Activated naive CD4-positive, alpha-beta T cell treated with anti-CD3 and anti-CD28 coated beads for 36 hours (primary cell): ENCODE results near the gene CAV3. TPM values are rescaled to one million over a fixed set of nuclear protein-coding genes. Genes with fewer than 3 reads are reported as not detected.
A peak's percentile ranks its signal among the peaks of the same experiment; 100 is the strongest.
"Not testable (repeated sequence)": the region's sequence is repeated elsewhere in the genome, so short reads cannot be mapped to it uniquely, and the experiment has no call there.

Experiments
- CTCF ChIA-PET: fragments of 350-600 bp; sonication (Branson Sonifier 250); formaldehyde crosslinking; loops from one replicate; lab custom pipeline; 2021; ENCODE audit warnings: antibody characterized with exemption; lab: Charles Lee
- DNase-seq: peaks from one replicate; pipeline ENCODE4 v3.0.0-alpha.2; 2020
- H3K27ac Mint-ChIP-seq: one replicate; pipeline ENCODE4 v1.8.0; 2021; ENCODE audit warnings: mild to moderate bottlenecking, mixed read lengths
- H3K27me3 Mint-ChIP-seq: one replicate; pipeline ENCODE4 v1.8.0; 2021; ENCODE audit warnings: low read depth, mixed read lengths
- H3K36me3 Mint-ChIP-seq: one replicate; pipeline ENCODE4 v1.8.0; 2021; ENCODE audit warnings: low read depth, mixed read lengths
- H3K4me1 Mint-ChIP-seq: one replicate; pipeline ENCODE4 v1.8.0; 2021; ENCODE audit warnings: low read depth, mixed read lengths
- H3K4me3 Mint-ChIP-seq: one replicate; pipeline ENCODE4 v1.8.0; 2021; ENCODE audit warnings: mild to moderate bottlenecking, moderate library complexity, mixed read lengths
- H3K9me3 Mint-ChIP-seq: one replicate; pipeline ENCODE4 v1.8.0; 2021; ENCODE audit warnings: mixed read lengths
- intact Hi-C: fragments of 100-400 bp; cut with micrococcal nuclease; formaldehyde crosslinking; loops from one replicate; pipeline ENCODE4 v1.15.1; 2023
- total RNA-seq, 2 experiments: library from RNA; stranded (reverse); gene quantifications; one replicate each; pipeline ENCODE4 v1.2.3, GENCODE V29; 2021

CAV3 gene
- total RNA-seq, result not detected

DNA sequence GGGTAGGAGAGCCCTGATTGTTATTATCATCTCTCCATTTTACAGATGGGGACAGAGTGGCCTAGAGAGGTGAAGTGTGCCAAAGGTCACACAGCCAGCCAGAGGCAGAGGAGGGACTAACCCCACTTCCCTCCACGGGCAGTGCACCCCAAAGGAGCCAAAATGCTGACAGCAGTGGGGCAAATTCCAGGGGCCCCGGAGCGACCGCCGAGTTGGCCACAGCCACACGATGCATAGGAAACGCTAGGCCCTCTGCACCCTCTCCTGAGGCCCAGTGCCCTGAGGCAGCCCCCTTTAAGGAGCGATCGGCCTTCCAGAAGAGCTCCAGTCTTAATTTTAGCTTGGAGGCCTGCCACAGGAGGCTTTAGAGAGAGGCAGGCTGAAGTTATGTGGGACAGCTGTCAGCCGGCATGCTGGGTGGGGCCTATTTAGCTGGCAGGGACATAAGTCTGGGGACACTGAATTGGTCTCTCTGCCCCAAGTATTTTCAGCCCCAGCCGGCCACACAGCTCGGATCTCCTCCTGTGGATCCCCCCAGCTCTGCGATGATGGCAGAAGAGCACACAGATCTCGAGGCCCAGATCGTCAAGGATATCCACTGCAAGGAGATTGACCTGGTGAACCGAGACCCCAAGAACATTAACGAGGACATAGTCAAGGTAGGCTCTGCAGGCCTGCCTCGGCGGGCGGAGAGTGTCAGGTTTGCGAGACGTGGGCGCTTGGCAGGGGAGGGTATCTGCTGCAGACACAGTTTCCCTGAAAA, at the start of gene CAV3:
CAV3 (plus strand) TSS at position 471 of the 763 bp plus-strand sequence; CDS start at position 546, 75 bp downstream.
- peaks cover 4% of the 10 kb centered on the region for H3K27me3 Mint-ChIP-seq
- no peak within 1 kb of the TSS for H3K27ac Mint-ChIP-seq
- intact Hi-C loops, result no loop called here
- H3K4me1 Mint-ChIP-seq, result no peaks in the 10 kb centered on the region
- DNase-seq, result no peak
- H3K4me3 Mint-ChIP-seq, result no peak within 1 kb of the TSS
- H3K36me3 Mint-ChIP-seq, result no peaks in the 10 kb centered on the region
- CTCF ChIA-PET, result no interaction called here
- no peaks in the 10 kb centered on the region for H3K9me3 Mint-ChIP-seq

DNA sequence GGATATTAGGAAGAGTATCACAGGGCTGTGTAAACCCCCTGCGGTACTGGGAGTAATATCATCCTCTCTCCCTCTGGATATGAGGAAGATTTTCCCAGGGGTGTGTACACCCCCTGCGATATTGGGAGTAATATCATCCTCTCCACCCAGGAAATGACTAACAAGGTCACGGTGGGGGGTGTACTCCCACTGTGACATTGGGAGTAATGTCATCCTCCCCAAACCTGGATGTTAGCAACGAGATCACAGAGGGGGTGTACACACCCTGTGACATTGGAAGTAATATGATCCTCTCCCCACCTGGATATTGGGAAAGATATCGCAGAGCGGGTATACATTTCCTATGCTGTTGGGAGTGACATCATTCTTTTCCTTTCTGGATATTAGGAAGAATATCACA, 48.6 kb upstream of the CAV3 start:
- CTCF ChIA-PET, H3K27me3 Mint-ChIP-seq, H3K4me1 Mint-ChIP-seq, H3K27ac Mint-ChIP-seq, H3K36me3 Mint-ChIP-seq, DNase-seq, H3K9me3 Mint-ChIP-seq, H3K4me3 Mint-ChIP-seq: not testable (repeated sequence)
- intact Hi-C loops, result loop anchor here (5.0 kb wide), 1 partner anchor 82 kb away; the partner anchor contains the start of gene OXTR

DNA sequence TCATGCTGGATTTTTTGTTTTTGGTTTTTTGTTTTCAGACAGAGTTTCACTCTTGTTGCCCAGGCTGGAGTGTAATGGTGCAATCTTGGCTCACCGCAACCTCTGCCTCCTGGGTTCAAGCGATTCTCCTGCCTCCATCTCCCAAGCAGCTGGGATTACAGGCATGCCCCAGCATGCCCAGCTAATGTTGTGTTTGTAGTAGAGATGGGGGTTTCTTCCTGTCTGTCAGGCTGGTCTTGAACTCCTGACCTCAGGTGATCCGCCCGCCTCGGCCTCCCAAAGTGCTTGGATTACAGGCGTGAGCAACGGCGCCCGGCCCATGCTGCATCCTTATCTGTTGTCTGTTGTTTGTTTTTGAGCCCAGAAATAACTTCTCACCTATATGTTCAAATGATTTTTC, 42.3 kb upstream of the CAV3 start:
- H3K36me3 Mint-ChIP-seq, H3K27me3 Mint-ChIP-seq, H3K4me1 Mint-ChIP-seq, H3K27ac Mint-ChIP-seq, intact Hi-C loops, H3K4me3 Mint-ChIP-seq, CTCF ChIA-PET, H3K9me3 Mint-ChIP-seq, DNase-seq: not testable (repeated sequence)

DNA sequence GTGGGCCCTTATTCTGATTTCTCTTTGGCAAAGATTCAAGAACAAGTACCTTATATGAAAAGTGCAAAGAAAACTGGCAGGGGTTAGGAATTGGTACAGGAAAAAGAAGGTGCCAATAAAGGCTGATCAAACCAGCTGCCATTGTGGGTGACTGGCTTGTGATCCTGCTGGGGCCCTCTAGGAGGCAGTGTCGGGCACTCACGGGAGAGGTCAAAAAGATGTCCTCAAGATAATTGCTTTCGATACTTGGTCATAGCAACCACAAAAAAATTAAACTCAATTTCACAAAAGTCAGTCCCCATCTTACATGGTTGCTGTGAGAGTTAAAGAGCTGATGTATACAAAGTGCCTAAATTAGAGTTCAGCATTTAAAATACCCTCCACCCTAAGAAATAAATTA, 31.0 kb upstream of the CAV3 start:
- no peak overlapping the region for H3K27ac Mint-ChIP-seq
- DNase-seq, result peak; percentile 14
- intact Hi-C loops, result no loop called here

DNA sequence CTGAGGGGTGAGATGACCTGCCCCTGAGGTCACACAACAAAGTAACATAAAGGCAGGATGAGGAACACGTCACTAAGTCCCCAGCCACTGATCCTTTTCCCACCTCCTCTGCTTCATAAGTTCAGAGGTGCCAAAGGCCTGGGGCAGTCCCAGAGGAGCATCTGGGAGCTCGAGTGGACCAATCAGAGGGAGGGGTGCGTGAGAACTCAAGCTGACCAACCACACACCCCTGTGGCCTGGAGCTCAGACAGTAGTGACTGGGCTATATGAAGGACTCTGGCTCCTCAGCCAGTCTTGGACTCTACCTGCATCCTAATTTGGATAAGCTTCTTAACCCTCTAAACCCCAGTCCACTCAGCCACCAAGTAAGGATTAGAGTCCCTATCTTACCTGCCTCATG, 28.0 kb upstream of the CAV3 start:
- H3K36me3 Mint-ChIP-seq, result no peaks in the 10 kb centered on the region
- no peak overlapping the region for H3K4me3 Mint-ChIP-seq
- CTCF ChIA-PET, result no interaction called here
- H3K27ac Mint-ChIP-seq, result no peak overlapping the region
- peaks cover 5% of the 10 kb centered on the region for H3K27me3 Mint-ChIP-seq
- intact Hi-C loops, result no loop called here
- H3K9me3 Mint-ChIP-seq, result peaks cover 14% of the 10 kb centered on the region
- no peaks in the 10 kb centered on the region for H3K4me1 Mint-ChIP-seq
- no peak for DNase-seq

More for the DNA sequence above, 31.0 kb upstream of the CAV3 start:
- Mint-ChIP-seq H3K4me1 (no peaks in the 10 kb centered on the region), H3K9me3 (peaks cover 18% of the 10 kb centered on the region), H3K36me3 (no peaks in the 10 kb centered on the region), H3K4me3 (no peak overlapping the region), H3K27me3 (no peaks in the 10 kb centered on the region)
- CTCF ChIA-PET, result interaction anchor here (0.6 kb wide), 1 partner anchor 213 kb away, joined by 4 read pairs; no protein-coding TSS in a partner anchor

DNA sequence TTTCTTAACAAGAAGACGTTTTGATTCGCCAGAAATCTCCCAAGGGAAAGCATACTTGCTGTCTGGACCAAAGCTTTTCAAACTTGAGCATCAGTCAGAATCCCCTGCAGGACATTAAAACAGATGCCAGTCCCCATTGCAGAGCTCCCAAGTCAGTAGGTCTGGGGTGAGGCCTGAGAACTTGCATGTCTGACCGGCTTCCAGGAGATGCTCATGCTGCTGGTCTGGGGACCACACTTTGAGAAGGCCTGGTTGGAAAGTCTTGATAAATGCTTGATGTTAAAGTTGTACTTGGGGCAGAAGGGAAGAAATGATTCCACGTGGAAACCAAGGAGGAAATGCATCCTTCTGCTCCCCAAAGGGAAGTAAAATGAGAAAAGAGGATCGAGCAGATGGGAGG, 24.3 kb upstream of the CAV3 start:
- no peak overlapping the region for H3K4me3 Mint-ChIP-seq
- H3K4me1 Mint-ChIP-seq, result no peaks in the 10 kb centered on the region
- intact Hi-C loops, result no loop called here
- CTCF ChIA-PET, result no interaction called here
- no peak for DNase-seq
- peaks cover 5% of the 10 kb centered on the region for H3K27me3 Mint-ChIP-seq
- peaks cover 10% of the 10 kb centered on the region for H3K9me3 Mint-ChIP-seq
- H3K27ac Mint-ChIP-seq, result no peak overlapping the region
- no peaks in the 10 kb centered on the region for H3K36me3 Mint-ChIP-seq

DNA sequence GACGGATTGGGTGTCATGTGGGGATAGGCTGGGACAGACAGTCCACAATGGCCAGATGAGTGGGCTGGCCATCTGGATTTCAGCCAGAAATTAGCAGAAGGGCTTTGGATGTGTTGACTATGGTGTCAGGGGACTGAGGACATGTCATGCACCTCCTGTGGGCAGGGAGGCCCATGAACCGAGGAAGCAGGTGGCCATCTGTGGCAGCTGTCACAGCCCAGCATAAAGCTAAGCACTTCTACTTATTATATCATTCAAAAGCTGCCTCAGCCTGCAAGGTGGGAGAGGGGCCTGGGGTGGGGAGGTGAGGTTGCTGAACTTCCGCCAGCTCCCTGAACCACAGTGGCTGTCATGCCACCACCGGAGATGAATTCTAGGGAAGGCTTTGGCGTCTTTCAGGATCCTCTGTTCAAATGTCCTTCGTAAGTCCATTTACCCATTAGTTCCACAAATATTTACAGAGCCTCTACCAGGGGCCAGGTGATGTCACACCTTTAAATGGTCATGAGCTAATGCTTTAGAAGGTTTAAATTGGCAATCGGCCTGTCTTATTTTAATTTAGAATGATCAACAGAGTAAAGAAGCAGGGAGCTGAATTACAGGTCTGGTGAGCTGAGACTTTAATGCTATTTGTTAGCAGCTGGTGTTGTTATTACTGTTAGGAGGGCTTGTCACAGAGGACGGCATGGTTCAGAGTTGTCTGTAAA, 23.6 kb upstream of the CAV3 start:
- Mint-ChIP-seq H3K27me3 (peaks cover 5% of the 10 kb centered on the region), H3K9me3 (peaks cover 9% of the 10 kb centered on the region), H3K36me3 (no peaks in the 10 kb centered on the region), H3K4me1 (no peaks in the 10 kb centered on the region), H3K27ac (no peak overlapping the region), H3K4me3 (no peak overlapping the region)
- CTCF ChIA-PET, result no interaction called here
- no peak for DNase-seq
- intact Hi-C loops, result no loop called here

DNA sequence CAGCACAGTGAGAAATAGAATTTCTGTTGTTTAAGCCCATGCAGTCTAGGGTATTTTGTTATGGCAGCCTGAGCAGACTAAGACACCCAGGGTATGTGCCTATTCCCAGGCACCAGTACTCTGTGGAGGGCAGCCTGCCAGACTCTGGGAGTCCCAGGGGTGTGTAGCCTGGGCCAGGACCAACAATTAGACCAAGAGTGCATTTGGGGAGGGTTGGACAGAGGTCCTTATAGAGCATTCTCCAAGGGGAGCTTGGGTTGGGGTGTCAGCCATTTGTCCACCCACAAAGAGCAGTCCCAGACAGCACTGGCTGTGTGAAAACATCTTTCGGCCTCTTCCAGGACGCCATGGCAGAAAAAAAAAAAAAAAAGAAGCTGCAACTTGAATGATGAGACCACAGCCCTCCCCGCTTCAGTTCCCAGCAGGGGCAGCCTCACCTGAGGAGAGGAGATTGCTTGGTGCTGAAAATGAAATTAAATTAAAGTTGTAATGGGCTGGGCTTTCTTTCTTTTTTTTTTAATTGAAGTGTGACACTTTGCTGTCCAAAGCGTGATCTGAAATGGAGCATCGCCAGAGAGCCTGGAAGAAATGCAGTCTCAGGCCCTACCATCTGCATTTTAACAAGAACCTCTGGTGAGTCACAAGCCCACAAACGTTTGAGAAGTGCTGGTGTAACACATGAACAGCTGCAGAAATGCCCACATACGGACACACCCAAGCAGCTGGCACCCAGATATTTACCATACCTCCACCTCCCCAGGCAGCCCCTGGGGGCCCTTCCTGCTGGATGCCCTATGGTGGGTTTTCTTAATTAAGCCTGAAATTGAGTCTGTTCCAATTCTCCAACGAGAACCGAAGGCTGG, 21.3 kb upstream of the CAV3 start:
- DNase-seq, result no peak
- intact Hi-C loops, result no loop called here
- no peaks in the 10 kb centered on the region for H3K4me1 Mint-ChIP-seq
- no peaks in the 10 kb centered on the region for H3K36me3 Mint-ChIP-seq
- peaks cover 5% of the 10 kb centered on the region for H3K27me3 Mint-ChIP-seq
- H3K9me3 Mint-ChIP-seq, result peaks cover 1% of the 10 kb centered on the region
- CTCF ChIA-PET, result interaction anchor here (0.6 kb wide), 1 partner anchor 271 kb away, joined by 4 read pairs; no protein-coding TSS in a partner anchor
- H3K27ac Mint-ChIP-seq, result no peak overlapping the region
- H3K4me3 Mint-ChIP-seq, result no peak overlapping the region

DNA sequence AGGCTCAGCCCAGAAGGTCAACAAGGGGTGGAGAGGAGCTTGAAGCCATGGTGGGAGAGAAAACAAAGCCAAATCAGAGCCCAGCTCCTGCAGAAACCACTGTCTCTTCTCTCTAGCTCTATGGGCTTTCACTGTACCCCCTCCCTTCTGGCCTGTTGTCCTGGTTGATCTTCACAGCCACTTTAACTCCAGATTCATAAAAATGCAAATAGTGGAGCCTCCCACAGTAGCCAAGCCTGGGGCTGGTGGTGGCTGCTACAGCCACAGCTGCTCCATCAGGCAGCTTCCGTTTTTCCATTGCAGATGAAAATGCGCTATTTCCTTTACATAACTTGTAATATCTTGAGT, 20.7 kb upstream of the CAV3 start:
- H3K9me3 Mint-ChIP-seq, result peaks cover 3% of the 10 kb centered on the region
- no peaks in the 10 kb centered on the region for H3K36me3 Mint-ChIP-seq
- intact Hi-C loops, result no loop called here
- H3K27me3 Mint-ChIP-seq, result peaks cover 5% of the 10 kb centered on the region
- H3K4me3 Mint-ChIP-seq, result no peak overlapping the region
- CTCF ChIA-PET, result interaction anchor here (0.6 kb wide), 1 partner anchor 272 kb away, joined by 4 read pairs; no protein-coding TSS in a partner anchor
- no peaks in the 10 kb centered on the region for H3K4me1 Mint-ChIP-seq
- H3K27ac Mint-ChIP-seq, result no peak overlapping the region
- no peak for DNase-seq

DNA sequence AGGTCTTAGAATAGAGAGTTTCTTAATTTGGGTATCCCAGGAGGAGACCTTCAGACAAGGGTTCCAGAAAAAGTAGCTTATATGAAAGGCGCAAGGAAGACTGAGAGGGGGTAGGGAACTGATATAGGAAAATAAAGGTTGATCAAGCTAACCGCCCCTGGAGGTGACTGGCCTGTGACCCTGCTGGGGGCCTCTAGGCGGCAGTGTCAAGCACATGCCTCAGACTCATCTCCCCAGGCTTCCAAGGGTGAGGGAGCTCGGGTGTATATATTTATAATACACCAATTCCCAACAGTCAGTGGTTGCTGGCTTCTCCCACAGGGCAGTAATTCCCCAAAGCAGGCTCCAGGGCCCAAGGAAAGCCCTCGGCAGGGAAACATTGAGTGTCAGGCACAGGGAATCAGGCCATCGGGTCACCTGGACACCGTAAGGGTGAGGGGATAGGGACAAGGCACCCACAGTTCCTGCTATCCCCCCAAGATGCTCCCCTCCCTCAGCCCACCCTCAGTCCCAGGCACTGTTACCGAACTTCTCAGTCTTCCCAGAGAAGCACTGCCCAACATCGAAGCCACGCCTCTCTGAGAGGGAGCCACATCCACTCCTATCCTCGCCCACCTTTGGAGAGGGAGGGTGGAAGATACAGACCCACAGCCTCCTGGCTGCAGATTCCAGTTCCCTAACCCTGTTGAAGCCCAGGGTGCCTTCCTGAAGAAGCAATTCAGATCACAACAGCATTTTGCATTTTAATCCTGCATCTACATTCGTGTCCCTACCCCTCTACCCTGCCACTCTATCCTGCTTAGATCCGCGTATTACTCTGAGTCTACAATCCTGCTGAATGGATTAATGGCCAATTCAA, 19.5 kb upstream of the CAV3 start:
- intact Hi-C loops, result no loop called here
- Mint-ChIP-seq H3K4me3 (no peak overlapping the region), H3K9me3 (peaks cover 4% of the 10 kb centered on the region), H3K27me3 (peaks cover 5% of the 10 kb centered on the region), H3K4me1 (no peaks in the 10 kb centered on the region), H3K27ac (no peak overlapping the region), H3K36me3 (no peaks in the 10 kb centered on the region)
- peak; percentile 12 for DNase-seq
- CTCF ChIA-PET, result interaction anchor here (1.1 kb wide), 1 partner anchor 300 kb away, joined by 3 read pairs; no protein-coding TSS in a partner anchor

DNA sequence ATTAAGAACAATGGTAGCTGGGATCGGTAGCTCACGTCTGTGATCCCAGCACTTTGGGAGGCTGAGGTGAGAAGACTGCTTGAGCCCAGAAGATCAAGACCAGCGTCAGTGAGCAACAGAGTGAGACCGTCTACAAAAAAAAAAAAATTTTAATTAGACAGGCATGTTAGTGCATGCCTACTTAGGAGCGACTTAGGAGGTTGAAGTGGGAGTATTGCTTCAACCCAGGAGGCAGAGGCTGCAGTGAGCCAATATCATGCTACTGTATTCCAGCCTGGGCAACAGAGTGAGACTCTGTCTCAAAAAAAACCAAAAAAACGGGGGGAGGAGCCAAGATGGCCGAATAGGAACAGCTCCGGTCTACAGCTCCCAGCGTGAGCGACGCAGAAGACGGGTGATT, 17.8 kb upstream of the CAV3 start:
- CTCF ChIA-PET, H3K4me3 Mint-ChIP-seq, intact Hi-C loops, H3K9me3 Mint-ChIP-seq, H3K36me3 Mint-ChIP-seq, H3K27ac Mint-ChIP-seq, DNase-seq, H3K4me1 Mint-ChIP-seq, H3K27me3 Mint-ChIP-seq: not testable (repeated sequence)
